Measurements from ENCODE around the gene CFAP46. TPM values are rescaled to one million over a fixed set of nuclear protein-coding genes. Genes with fewer than 3 reads are reported as not detected.

Gene CFAP46
- total and polyA plus RNA-seq, 10 of the 15 experiments (the other 5 are each of a cell fraction or from before 2014, with no cell fraction given) = 0.01 to 0.18 (median 0.03) TPM; not detected in 7

DNA sequence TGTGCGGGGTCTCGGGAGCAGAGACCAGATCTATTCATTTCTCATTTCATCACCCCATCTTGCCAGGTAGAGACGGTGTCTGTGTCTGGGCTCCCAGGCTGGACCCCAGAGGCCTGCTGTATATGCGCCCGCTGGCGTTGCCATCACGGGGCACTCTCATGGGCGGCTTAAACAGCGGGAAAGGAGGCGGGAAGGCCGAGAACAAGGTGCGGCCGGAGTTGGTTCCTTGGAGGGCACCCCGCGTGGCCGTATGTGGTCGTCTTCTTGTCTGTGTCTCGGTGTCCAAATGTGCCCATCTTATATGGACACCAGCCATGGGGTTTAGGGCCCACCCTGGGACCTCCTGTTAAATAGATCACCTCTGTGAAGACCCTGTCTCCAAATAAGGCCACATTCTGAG lies 2.1 kb upstream of the CFAP46 start:
- POLR2A ChIA-PET = no interaction called here

More for the DNA sequence above, 2.1 kb upstream of the CFAP46 start:
- intact Hi-C loops (cut with micrococcal nuclease; ENCODE audit: unreplicated experiment) = no loop called here
- no peak overlapping the region for H3K4me2 ChIP-seq (ENCODE audit: control insufficient read depth, insufficient read depth)
- SMC1A ChIA-PET (ENCODE audit: uncharacterized antibody, unreplicated experiment) = no interaction called here
- H2AFZ ChIP-seq (ENCODE audit: control insufficient read depth, low read depth, low read length) = no peak overlapping the region
- H3K9me3 ChIP-seq (replicated peaks; ENCODE audit: control insufficient read depth, insufficient read depth, low read length) = no peaks in the 10 kb centered on the region
- WGBS (ENCODE audit: insufficient coverage, insufficient replicate concordance, low lambda C conversion rate, missing lambda C conversion rate) = 66% methylated on average over 18 of the region's 18 CpGs
- no peak overlapping the region for H3K4me3 ChIP-seq
- H4K20me1 ChIP-seq (ENCODE audit: control insufficient read depth, insufficient read depth) = no peaks in the 10 kb centered on the region
- BruUV-seq (replicated peaks) = no TSS peak
- CTCF ChIA-PET = no interaction called here
- no peaks in the 10 kb centered on the region for H3K79me2 ChIP-seq (ENCODE audit: control insufficient read depth, insufficient read depth, low read length)
- TF ChIP-seq, protein P1, sequence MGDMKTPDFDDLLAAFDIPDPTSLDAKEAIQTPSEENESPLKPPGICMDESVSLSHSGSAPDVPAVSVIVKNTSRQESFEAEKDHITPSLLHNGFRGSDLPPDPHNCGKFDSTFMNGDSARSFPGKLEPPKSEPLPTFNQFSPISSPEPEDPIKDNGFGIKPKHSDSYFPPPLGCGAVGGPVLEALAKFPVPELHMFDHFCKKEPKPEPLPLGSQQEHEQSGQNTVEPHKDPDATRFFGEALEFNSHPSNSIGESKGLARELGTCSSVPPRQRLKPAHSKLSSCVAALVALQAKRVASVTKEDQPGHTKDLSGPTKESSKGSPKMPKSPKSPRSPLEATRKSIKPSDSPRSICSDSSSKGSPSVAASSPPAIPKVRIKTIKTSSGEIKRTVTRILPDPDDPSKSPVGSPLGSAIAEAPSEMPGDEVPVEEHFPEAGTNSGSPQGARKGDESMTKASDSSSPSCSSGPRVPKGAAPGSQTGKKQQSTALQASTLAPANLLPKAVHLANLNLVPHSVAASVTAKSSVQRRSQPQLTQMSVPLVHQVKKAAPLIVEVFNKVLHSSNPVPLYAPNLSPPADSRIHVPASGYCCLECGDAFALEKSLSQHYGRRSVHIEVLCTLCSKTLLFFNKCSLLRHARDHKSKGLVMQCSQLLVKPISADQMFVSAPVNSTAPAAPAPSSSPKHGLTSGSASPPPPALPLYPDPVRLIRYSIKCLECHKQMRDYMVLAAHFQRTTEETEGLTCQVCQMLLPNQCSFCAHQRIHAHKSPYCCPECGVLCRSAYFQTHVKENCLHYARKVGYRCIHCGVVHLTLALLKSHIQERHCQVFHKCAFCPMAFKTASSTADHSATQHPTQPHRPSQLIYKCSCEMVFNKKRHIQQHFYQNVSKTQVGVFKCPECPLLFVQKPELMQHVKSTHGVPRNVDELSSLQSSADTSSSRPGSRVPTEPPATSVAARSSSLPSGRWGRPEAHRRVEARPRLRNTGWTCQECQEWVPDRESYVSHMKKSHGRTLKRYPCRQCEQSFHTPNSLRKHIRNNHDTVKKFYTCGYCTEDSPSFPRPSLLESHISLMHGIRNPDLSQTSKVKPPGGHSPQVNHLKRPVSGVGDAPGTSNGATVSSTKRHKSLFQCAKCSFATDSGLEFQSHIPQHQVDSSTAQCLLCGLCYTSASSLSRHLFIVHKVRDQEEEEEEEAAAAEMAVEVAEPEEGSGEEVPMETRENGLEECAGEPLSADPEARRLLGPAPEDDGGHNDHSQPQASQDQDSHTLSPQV (IDR thresholded peaks at IDR 0.05) = no peak
- TF ChIP-seq SRF (IDR thresholded peaks at IDR 0.05; ENCODE audit: low read depth in 2 of 2, low read length in 2 of 2) (no peak), KLF5 (IDR thresholded peaks at IDR 0.05; ENCODE audit: partially characterized antibody) (no peak), NBN (IDR thresholded peaks at IDR 0.05) (no peak), HDAC6 (IDR thresholded peaks at IDR 0.05; ENCODE audit: unreplicated experiment) (no peak), FOS (IDR thresholded peaks at IDR 0.05; ENCODE audit: borderline replicate concordance, extremely low read depth, insufficient read length) (no peak), NFYA (IDR thresholded peaks at IDR 0.05; ENCODE audit: borderline replicate concordance, low read depth, low read length) (no peak), EZH2 (IDR thresholded peaks at IDR 0.05; ENCODE audit: borderline replicate concordance, control insufficient read depth, low read depth, low read length) (no peak), FOXK2 (IDR thresholded peaks at IDR 0.05) (no peak), ZNF217 (IDR thresholded peaks at IDR 0.05) (no peak)
- TF ChIP-seq, protein P2, sequence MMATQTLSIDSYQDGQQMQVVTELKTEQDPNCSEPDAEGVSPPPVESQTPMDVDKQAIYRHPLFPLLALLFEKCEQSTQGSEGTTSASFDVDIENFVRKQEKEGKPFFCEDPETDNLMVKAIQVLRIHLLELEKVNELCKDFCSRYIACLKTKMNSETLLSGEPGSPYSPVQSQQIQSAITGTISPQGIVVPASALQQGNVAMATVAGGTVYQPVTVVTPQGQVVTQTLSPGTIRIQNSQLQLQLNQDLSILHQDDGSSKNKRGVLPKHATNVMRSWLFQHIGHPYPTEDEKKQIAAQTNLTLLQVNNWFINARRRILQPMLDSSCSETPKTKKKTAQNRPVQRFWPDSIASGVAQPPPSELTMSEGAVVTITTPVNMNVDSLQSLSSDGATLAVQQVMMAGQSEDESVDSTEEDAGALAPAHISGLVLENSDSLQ (IDR thresholded peaks at IDR 0.05) = no peak
- TF ChIP-seq, protein P3, sequence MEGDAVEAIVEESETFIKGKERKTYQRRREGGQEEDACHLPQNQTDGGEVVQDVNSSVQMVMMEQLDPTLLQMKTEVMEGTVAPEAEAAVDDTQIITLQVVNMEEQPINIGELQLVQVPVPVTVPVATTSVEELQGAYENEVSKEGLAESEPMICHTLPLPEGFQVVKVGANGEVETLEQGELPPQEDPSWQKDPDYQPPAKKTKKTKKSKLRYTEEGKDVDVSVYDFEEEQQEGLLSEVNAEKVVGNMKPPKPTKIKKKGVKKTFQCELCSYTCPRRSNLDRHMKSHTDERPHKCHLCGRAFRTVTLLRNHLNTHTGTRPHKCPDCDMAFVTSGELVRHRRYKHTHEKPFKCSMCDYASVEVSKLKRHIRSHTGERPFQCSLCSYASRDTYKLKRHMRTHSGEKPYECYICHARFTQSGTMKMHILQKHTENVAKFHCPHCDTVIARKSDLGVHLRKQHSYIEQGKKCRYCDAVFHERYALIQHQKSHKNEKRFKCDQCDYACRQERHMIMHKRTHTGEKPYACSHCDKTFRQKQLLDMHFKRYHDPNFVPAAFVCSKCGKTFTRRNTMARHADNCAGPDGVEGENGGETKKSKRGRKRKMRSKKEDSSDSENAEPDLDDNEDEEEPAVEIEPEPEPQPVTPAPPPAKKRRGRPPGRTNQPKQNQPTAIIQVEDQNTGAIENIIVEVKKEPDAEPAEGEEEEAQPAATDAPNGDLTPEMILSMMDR (IDR thresholded peaks at IDR 0.05 in 2 of 3, conservative IDR thresholded peaks at IDR 0.05 in 1 of 3; ENCODE audit: control insufficient read depth in 2 of 3, extremely low read depth in 1 of 3, insufficient read depth in 1 of 3, low read depth in 3 of 3, low read length in 3 of 3) = no peak
- TF ChIP-seq, protein P4, sequence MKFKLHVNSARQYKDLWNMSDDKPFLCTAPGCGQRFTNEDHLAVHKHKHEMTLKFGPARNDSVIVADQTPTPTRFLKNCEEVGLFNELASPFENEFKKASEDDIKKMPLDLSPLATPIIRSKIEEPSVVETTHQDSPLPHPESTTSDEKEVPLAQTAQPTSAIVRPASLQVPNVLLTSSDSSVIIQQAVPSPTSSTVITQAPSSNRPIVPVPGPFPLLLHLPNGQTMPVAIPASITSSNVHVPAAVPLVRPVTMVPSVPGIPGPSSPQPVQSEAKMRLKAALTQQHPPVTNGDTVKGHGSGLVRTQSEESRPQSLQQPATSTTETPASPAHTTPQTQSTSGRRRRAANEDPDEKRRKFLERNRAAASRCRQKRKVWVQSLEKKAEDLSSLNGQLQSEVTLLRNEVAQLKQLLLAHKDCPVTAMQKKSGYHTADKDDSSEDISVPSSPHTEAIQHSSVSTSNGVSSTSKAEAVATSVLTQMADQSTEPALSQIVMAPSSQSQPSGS (IDR thresholded peaks at IDR 0.05; ENCODE audit: low read length) = no peak
- in situ Hi-C loops (cut with MboI) = no loop called here
- ATAC-seq = no peak
- RAD21 ChIA-PET (ENCODE audit: unreplicated experiment) = no interaction called here
- H3K36me3 ChIP-seq (ENCODE audit: control insufficient read depth in 2 of 2, insufficient read depth in 2 of 2, low read length in 1 of 2) = no peaks in the 10 kb centered on the region
- H3K27ac ChIP-seq (ENCODE audit: control insufficient read depth, insufficient read depth) = no peak overlapping the region
- no peak overlapping the region for H3K9ac ChIP-seq (ENCODE audit: control insufficient read depth, insufficient read depth, low read length)
- H3K4me1 ChIP-seq (ENCODE audit: control insufficient read depth, insufficient read depth, low read length) = peaks cover 10% of the 10 kb centered on the region
- H3K27me3 ChIP-seq (replicated peaks in 1 of 2; ENCODE audit: control insufficient read depth in 2 of 2, insufficient read depth in 2 of 2, low read length in 1 of 2) = peaks cover 0 to 2% of the 10 kb centered on the region in 2 experiments; a peak in 2 of 4 replicates
- FAIRE-seq = no peak
- DNase-seq (ENCODE audit: low read depth, low spot score) = no peak
